ENCODE data around the gene SELENOH.
"Not testable (repeated sequence)": the region's sequence is repeated elsewhere in the genome, so short reads cannot be mapped to it uniquely, and the experiment has no call there.

DNA sequence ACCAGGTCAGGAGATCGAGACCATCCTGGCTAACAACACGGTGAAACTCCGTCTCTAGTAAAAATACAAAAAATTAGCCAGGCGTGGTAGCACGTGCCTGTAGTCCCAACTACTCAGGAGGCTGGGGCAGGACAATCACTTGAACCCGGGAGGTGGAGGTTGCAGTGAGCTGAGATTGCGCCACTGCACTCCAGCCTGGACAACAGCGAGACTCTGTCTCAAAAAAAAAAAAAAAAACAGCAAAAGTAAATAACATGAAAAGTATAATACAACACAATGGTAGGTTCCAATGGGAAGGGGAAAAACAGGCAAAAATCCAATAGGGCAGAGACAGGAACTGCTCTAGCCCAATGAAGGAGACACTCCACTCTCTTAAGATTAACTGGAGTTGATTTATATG, 35.9 kb upstream of the SELENOH start:
- TF ChIP-seq, protein P1, sequence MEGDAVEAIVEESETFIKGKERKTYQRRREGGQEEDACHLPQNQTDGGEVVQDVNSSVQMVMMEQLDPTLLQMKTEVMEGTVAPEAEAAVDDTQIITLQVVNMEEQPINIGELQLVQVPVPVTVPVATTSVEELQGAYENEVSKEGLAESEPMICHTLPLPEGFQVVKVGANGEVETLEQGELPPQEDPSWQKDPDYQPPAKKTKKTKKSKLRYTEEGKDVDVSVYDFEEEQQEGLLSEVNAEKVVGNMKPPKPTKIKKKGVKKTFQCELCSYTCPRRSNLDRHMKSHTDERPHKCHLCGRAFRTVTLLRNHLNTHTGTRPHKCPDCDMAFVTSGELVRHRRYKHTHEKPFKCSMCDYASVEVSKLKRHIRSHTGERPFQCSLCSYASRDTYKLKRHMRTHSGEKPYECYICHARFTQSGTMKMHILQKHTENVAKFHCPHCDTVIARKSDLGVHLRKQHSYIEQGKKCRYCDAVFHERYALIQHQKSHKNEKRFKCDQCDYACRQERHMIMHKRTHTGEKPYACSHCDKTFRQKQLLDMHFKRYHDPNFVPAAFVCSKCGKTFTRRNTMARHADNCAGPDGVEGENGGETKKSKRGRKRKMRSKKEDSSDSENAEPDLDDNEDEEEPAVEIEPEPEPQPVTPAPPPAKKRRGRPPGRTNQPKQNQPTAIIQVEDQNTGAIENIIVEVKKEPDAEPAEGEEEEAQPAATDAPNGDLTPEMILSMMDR (IDR thresholded peaks at IDR 0.05; ENCODE audit: insufficient read depth, low read depth, low read length), result not testable (repeated sequence)
- not testable (repeated sequence) for TF ChIP-seq EZH2 (IDR thresholded peaks at IDR 0.05; ENCODE audit: insufficient read depth, low read length)
